H1 (cell line): Measurements from ENCODE around the gene PTBP3.

ENCODE experiments used
- ATF2 ChIP-seq: IDR thresholded peaks from 2 replicates; pipeline ENCODE4 v1.6.1; 2012; ENCODE audit warnings: low read length, inconsistent platforms
- KDM1A ChIP-seq: fragments of 200-600, 300-600 bp; sonication (generic); IDR thresholded peaks from 2 replicates; pipeline ENCODE4 v1.7.1; 2016; ENCODE audit warnings: mild to moderate bottlenecking, low read length, borderline replicate concordance

- TF ChIP-seq ATF2 (no peak), KDM1A (no peak)
Observed at GRCh38 chr9:112326194-112326593, 7.2 kb downstream of the PTBP3 start.
